SJSA1 (cell line): ENCODE results near the gene SLC38A4. TPM values are rescaled to one million over a fixed set of nuclear protein-coding genes. Genes with fewer than 3 reads are reported as not detected.

Experiments
- DNase-seq, 2 experiments: peaks; one replicate each; pipeline ENCODE4 v3.0.0-alpha.2; 2015 to 2020; ENCODE audit warnings: low spot score in 2 of 2, low read depth in 1 of 2
- H3K27ac ChIP-seq: fragments of 250-450 bp; sonication (Bioruptor Pico); 2 replicates; pipeline ENCODE4 v1.5.1; 2020; ENCODE audit warnings: mild to moderate bottlenecking, moderate library complexity
- H3K27me3 ChIP-seq: fragments of 250-450 bp; sonication (Bioruptor Pico); replicated peaks from 2 replicates; pipeline ENCODE4 v1.5.1; 2020; ENCODE audit warnings: mild to moderate bottlenecking, moderate library complexity
- H3K36me3 ChIP-seq: fragments of 250-450 bp; sonication (Bioruptor Pico); 2 replicates; pipeline ENCODE4 v1.5.1; 2020; ENCODE audit warnings: mild to moderate bottlenecking
- H3K4me1 ChIP-seq: fragments of 250-450 bp; sonication (Bioruptor Pico); replicated peaks from 2 replicates; pipeline ENCODE4 v1.6.1; 2021; ENCODE audit warnings: mild to moderate bottlenecking
- H3K4me3 ChIP-seq: fragments of 250-450 bp; sonication (Bioruptor Pico); 2 replicates; pipeline ENCODE4 v1.5.1; 2020; ENCODE audit warnings: mild to moderate bottlenecking
- H3K9me3 ChIP-seq: fragments of 250-450 bp; sonication (Bioruptor Pico); replicated peaks from 2 replicates; pipeline ENCODE4 v1.5.1; 2020; ENCODE audit warnings: mild to moderate bottlenecking
- total RNA-seq: library from RNA; depleted of rRNA; stranded (reverse); fragments of >200 nt; shearing (Covaris generic); gene quantifications from 2 replicates; pipeline ENCODE4 v1.2.3, GENCODE V29; 2014

SLC38A4 gene
- total RNA-seq, 1 experiment from 2014 or later = 18.3 TPM

DNA sequence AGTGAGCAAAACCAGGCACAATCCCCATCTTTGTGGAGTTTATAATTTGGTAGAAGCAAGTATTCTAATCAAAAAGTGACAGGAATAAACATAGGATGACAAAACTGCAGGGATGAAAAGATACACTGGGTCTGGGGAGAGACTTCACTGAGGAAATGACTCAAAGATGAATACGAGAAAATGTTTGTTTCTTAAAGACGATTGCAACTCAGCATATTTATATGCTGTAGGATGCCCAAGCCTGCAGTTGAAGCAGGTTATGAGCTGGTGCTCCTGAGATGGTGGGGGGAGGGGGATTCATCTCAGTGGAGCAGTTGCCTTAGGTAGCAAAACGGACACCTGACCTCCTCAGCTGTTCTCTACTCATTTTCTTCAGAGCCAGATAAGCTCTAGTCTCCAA, 13.4 kb upstream of the SLC38A4 start:
- Histone ChIP-seq H3K27me3 (no peaks in the 10 kb centered on the region), H3K9me3 (no peaks in the 10 kb centered on the region), H3K4me1 (peaks cover 17% of the 10 kb centered on the region), H3K4me3 (no peak overlapping the region), H3K27ac (no peak overlapping the region), H3K36me3 (no peaks in the 10 kb centered on the region)
- DNase-seq = no peak

- DNase-seq = no peak
- H3K36me3 ChIP-seq = no peaks in the 10 kb centered on the region
- H3K9me3 ChIP-seq = no peaks in the 10 kb centered on the region
- H3K4me3 ChIP-seq = no peak overlapping the region
- no peaks in the 10 kb centered on the region for H3K27me3 ChIP-seq
- no peak overlapping the region for H3K27ac ChIP-seq
- peaks cover 17% of the 10 kb centered on the region for H3K4me1 ChIP-seq
Measured at GRCh38 chr12:46835785-46836184, 10.0 kb upstream of the SLC38A4 start.

DNA sequence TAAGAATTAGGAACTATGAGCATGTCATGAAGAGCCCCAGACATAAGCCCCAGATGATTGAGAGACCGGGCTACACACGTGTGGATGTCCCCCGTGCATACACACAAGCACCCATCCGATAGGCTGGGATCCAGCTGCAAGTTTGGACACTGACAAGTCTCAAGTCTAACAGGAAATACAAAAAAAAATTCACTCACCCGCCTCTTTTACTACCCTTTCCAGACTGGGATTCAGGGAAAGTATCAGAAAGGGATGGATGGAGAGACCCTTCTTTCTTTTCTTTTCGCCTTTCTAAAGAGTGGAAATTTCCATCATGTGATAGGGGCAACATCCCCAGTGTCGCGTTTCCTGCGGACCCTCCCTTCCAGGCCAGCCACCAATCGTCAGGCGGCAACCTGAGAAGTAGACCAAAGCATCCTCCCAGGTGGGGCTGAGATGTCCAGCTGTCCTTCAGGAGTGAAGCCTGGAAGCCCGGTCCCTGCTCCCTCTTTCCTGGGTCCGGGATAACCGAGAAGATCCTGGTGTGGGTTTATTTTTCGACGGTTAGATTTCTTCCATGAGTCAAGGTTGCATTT, 6.4 kb upstream of the SLC38A4 start:
- no peaks in the 10 kb centered on the region for H3K36me3 ChIP-seq
- no peaks in the 10 kb centered on the region for H3K27me3 ChIP-seq
- no peak for DNase-seq
- H3K4me3 ChIP-seq = no peak overlapping the region
- H3K9me3 ChIP-seq = no peaks in the 10 kb centered on the region
- no peak overlapping the region for H3K27ac ChIP-seq
- no peaks in the 10 kb centered on the region for H3K4me1 ChIP-seq

DNA sequence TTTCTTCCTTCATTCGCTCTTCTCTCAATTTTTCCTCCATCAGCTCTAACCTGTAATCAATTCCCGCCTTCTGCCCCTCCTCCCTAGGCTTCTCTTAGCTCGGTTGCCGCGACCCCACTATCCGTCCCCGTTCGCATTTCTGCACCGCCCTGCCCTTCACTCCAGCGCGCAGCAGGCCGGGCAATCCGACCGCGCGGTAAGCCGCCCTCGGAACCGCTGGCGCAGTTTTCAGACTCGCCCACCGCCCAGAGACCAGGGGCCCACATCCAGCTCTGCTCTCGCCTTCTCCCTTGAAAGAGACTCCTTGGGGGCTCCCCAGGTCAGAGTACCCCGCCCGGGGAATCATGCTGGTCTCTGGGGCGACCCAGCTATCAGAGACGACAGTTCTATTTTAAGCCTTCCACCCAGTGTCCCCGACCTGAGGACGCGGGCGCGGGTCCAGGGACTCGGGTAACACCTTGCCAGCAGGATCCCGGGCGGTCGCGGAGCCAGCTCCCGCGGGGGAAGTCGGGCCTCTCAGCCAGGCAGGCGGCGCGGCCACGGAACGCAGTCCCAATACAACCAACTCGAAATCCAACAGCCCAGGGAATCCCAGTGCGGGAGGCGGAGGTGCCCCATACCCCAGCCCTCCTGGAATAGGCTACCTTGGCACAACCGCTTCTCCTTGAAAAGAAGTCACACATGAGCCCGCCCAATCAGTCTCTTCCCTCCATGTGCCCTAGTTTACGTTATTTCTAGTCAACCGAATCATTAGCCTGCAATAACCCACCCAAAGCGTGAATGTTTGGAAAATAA, 5.7 kb upstream of the SLC38A4 start:
- DNase-seq = no peak
- H3K9me3 ChIP-seq = no peaks in the 10 kb centered on the region
- H3K27me3 ChIP-seq = no peaks in the 10 kb centered on the region
- no peak overlapping the region for H3K27ac ChIP-seq
- H3K36me3 ChIP-seq = no peaks in the 10 kb centered on the region
- H3K4me3 ChIP-seq = no peak overlapping the region
- peaks cover 2% of the 10 kb centered on the region for H3K4me1 ChIP-seq

- Histone ChIP-seq H3K4me1 (peaks cover 9% of the 10 kb centered on the region), H3K36me3 (no peaks in the 10 kb centered on the region), H3K4me3 (no peak overlapping the region), H3K27me3 (no peaks in the 10 kb centered on the region), H3K27ac (no peak overlapping the region), H3K9me3 (no peaks in the 10 kb centered on the region)
- DNase-seq = no peak
Measured at GRCh38 chr12:46830731-46831334, 5.0 kb upstream of the SLC38A4 start.

GRCh38 chr12:46824709-46825108, 1.1 kb downstream of the SLC38A4 start:
- Histone ChIP-seq H3K36me3 (0 out of 2 replicates have a peak, but pooled peaks cover 5% of the 10 kb centered on the region), H3K9me3 (no peaks in the 10 kb centered on the region), H3K27me3 (no peaks in the 10 kb centered on the region), H3K4me3 (no peak overlapping the region), H3K4me1 (peaks cover 11% of the 10 kb centered on the region), H3K27ac (no peak overlapping the region)
- DNase-seq = no peak

DNA sequence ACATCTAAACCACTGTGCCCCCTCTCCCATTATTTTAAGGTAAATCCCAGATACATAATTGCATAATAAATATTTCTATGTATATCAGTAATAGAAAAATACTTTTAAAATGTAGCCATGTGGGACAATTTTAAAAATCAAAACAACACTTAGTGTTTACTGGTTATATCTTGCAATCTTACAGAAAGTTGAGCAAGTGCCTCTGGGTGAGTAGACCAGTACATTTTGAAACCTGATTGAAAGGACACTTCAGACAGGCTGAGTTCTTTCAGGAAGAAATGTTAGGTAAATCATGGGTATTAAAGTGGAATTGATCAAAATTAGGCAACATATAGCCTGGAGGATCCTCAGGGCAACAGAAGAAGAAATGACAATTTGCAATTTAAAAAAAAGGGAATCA, 7.2 kb downstream of the SLC38A4 start:
- H3K27me3 ChIP-seq = no peaks in the 10 kb centered on the region

GRCh38 chr12:46815809-46816208, 10.0 kb downstream of the SLC38A4 start:
- Histone ChIP-seq H3K27me3 (no peaks in the 10 kb centered on the region), H3K36me3 (no peaks in the 10 kb centered on the region), H3K27ac (no peak overlapping the region), H3K9me3 (no peaks in the 10 kb centered on the region), H3K4me1 (no peaks in the 10 kb centered on the region), H3K4me3 (no peak overlapping the region)
- no peak for DNase-seq

More for the DNA sequence above, 7.2 kb downstream of the SLC38A4 start:
- H3K4me3 ChIP-seq = no peak overlapping the region
- no peaks in the 10 kb centered on the region for H3K9me3 ChIP-seq
- H3K36me3 ChIP-seq = 0 out of 2 replicates have a peak, but pooled peaks cover 5% of the 10 kb centered on the region
- H3K4me1 ChIP-seq = no peaks in the 10 kb centered on the region
- no peak for DNase-seq
- H3K27ac ChIP-seq = no peak overlapping the region

- no peaks in the 10 kb centered on the region for H3K4me1 ChIP-seq
- no peaks in the 10 kb centered on the region for H3K9me3 ChIP-seq
- no peak overlapping the region for H3K4me3 ChIP-seq
- no peak for DNase-seq
- no peaks in the 10 kb centered on the region for H3K27me3 ChIP-seq
- H3K36me3 ChIP-seq = no peaks in the 10 kb centered on the region
- no peak overlapping the region for H3K27ac ChIP-seq
Measured at GRCh38 chr12:46814143-46814542, 11.7 kb downstream of the SLC38A4 start.

GRCh38 chr12:46811185-46811584, 14.6 kb downstream of the SLC38A4 start:
- no peak for DNase-seq
- Histone ChIP-seq H3K27me3 (no peaks in the 10 kb centered on the region), H3K4me3 (no peak overlapping the region), H3K27ac (no peak overlapping the region), H3K9me3 (no peaks in the 10 kb centered on the region), H3K4me1 (no peaks in the 10 kb centered on the region), H3K36me3 (no peaks in the 10 kb centered on the region)

DNA sequence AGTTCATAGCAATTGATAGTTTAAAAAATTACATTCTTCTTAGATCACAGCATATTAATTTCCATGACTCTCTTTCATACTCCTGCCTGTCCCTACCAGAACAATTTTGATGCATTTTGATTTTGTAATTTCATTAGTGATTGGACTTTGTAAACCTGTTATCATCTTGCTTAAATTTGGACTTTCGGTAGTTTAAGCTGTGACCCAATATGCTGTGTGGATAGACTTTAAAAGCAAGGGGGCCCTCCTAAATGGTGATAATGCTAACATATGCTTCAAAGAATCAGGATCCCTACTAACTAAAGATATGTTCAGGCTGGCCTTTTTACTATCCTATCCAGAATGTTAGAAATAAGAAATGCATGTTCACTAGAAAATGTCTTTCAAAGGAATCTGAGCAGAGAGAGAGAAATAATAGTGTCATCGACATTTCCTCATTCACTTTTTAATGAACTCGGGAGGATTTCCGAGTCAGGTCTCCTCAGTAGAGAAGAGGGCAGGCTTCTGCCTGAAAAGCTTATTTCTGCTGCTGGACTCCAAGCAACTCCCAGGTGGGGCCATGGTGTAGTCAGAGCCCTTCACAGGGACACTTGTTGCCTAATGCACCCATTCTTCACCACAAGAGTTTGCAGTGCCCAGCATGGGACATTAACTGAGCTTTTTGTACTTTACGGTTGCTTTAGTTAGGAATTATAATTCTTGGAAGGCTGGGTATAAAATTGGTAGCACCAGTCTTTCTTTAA, 16.7 kb downstream of the SLC38A4 start:
- Histone ChIP-seq H3K4me1 (no peaks in the 10 kb centered on the region), H3K36me3 (no peaks in the 10 kb centered on the region), H3K27me3 (no peaks in the 10 kb centered on the region), H3K4me3 (no peak overlapping the region), H3K9me3 (no peaks in the 10 kb centered on the region), H3K27ac (no peak overlapping the region)
- DNase-seq = no peak

GRCh38 chr12:46808317-46808716, 17.5 kb downstream of the SLC38A4 start:
- Histone ChIP-seq H3K4me3 (no peak overlapping the region), H3K4me1 (no peaks in the 10 kb centered on the region), H3K27me3 (no peaks in the 10 kb centered on the region), H3K9me3 (no peaks in the 10 kb centered on the region), H3K27ac (no peak overlapping the region), H3K36me3 (no peaks in the 10 kb centered on the region)
- no peak for DNase-seq

GRCh38 chr12:46804054-46804453, 21.7 kb downstream of the SLC38A4 start:
- Histone ChIP-seq H3K9me3 (no peaks in the 10 kb centered on the region), H3K27ac (no peak overlapping the region)

GRCh38 chr12:46803517-46803916, 22.3 kb downstream of the SLC38A4 start:
- Histone ChIP-seq H3K9me3 (no peaks in the 10 kb centered on the region), H3K27ac (no peak overlapping the region), H3K36me3 (no peaks in the 10 kb centered on the region), H3K4me3 (no peak overlapping the region), H3K4me1 (no peaks in the 10 kb centered on the region), H3K27me3 (no peaks in the 10 kb centered on the region)
- no peak for DNase-seq

More at GRCh38 chr12:46804054-46804453, 21.7 kb downstream of the SLC38A4 start:
- no peak for DNase-seq
- Histone ChIP-seq H3K36me3 (no peaks in the 10 kb centered on the region), H3K4me1 (no peaks in the 10 kb centered on the region), H3K4me3 (no peak overlapping the region), H3K27me3 (no peaks in the 10 kb centered on the region)
